SU-DHL-6 (cell line): ENCODE results near the gene WDFY1.

ENCODE experiments used
- H2AFZ ChIP-seq: fragments of 200-600 bp; sonication (generic); 2 replicates; pipeline ENCODE4 v1.6.1; 2014; ENCODE audit warnings: low read depth, mild to moderate bottlenecking, moderate library complexity, mixed read lengths, antibody characterized with exemption, low read length; ENCODE audit not compliant: severe bottlenecking
- H3F3A ChIP-seq: fragments of 200-600 bp; shearing (Covaris generic); 2 replicates; pipeline ENCODE4 v1.6.0; 2016; ENCODE audit warnings: antibody characterized with exemption, mild to moderate bottlenecking; ENCODE audit not compliant: insufficient read depth
- H3K27ac ChIP-seq: fragments of 200-600 bp; sonication (generic); 2 replicates; pipeline ENCODE4 v1.5.1; 2016; ENCODE audit warnings: low read depth, mild to moderate bottlenecking, low read length, moderate library complexity, mixed read lengths
- H3K27me3 ChIP-seq: fragments of 200-600 bp; sonication (generic), shearing (Covaris generic); 2 replicates; pipeline ENCODE4 v1.6.0; 2014; ENCODE audit warnings: mild to moderate bottlenecking, low read length
- H3K36me3 ChIP-seq: fragments of 200-600 bp; sonication (generic); 2 replicates; pipeline ENCODE4 v1.6.1; 2014; ENCODE audit warnings: mild to moderate bottlenecking, low read length, mixed read lengths
- H3K4me2 ChIP-seq: fragments of 300-600, 200-600 bp; shearing (Covaris generic), sonication (generic); 2 replicates; pipeline ENCODE4 v1.6.0; 2014; ENCODE audit warnings: low read length, low read depth, mild to moderate bottlenecking; ENCODE audit not compliant: poor library complexity, severe bottlenecking
- H3K4me3 ChIP-seq: fragments of 200-600 bp; sonication (generic); 2 replicates; pipeline ENCODE4 v1.5.1; 2014; ENCODE audit warnings: antibody characterized with exemption, low read length, mild to moderate bottlenecking, mixed read lengths; ENCODE audit not compliant: insufficient read depth, poor library complexity, severe bottlenecking
- H3K79me2 ChIP-seq: fragments of 200-600 bp; sonication (generic); 2 replicates; pipeline ENCODE4 v1.6.1; 2014; ENCODE audit warnings: mild to moderate bottlenecking, low read length, moderate library complexity; ENCODE audit not compliant: insufficient read depth
- H3K9ac ChIP-seq: fragments of 200-600 bp; sonication (generic); 2 replicates; pipeline ENCODE4 v1.7.0; 2014; ENCODE audit warnings: mild to moderate bottlenecking, low read length
- H3K9me2 ChIP-seq: fragments of 200-600 bp; sonication (generic); replicated peaks from 2 replicates; pipeline ENCODE4 v1.6.1; 2014; ENCODE audit warnings: low read length; ENCODE audit not compliant: insufficient read depth
- H3K9me3 ChIP-seq: fragments of 200-600 bp; sonication (generic); 2 replicates; pipeline ENCODE4 v1.6.1; 2014; ENCODE audit warnings: low read length, mixed read lengths; ENCODE audit not compliant: insufficient read depth
- H4K20me1 ChIP-seq: fragments of 200-600 bp; sonication (generic); 2 replicates; pipeline ENCODE4 v1.6.1; 2014; ENCODE audit warnings: low read depth, mild to moderate bottlenecking, antibody characterized with exemption, low read length, moderate library complexity, mixed read lengths
- CTCF ChIP-seq: fragments of 200-600 bp; sonication (generic); IDR thresholded peaks from one replicate; pipeline ENCODE4 v1.5.1; 2017; ENCODE audit warnings: antibody characterized with exemption, mild to moderate bottlenecking, low read length, moderate library complexity; ENCODE audit not compliant: insufficient read depth, poor library complexity, severe bottlenecking
- EZH2phosphoT487 ChIP-seq: fragments of 200-600 bp; sonication (generic), shearing (Covaris generic); conservative IDR thresholded peaks from 2 replicates; pipeline ENCODE4 v1.6.1; 2018; ENCODE audit warnings: mild to moderate bottlenecking, antibody characterized with exemption, low read length, moderate library complexity, mixed read lengths

Gene WDFY1

GRCh38 chr2:223828314-223828713 lies 116.8 kb downstream of the WDFY1 start:
- Histone ChIP-seq H3K4me3 (no peak overlapping the region), H3K36me3 (no peaks in the 10 kb centered on the region), H3F3A (no peaks in the 10 kb centered on the region), H2AFZ (no peak overlapping the region), H3K79me2 (no peaks in the 10 kb centered on the region), H3K27me3 (no peaks in the 10 kb centered on the region), H3K9me2 (no peaks in the 10 kb centered on the region), H4K20me1 (no peaks in the 10 kb centered on the region), H3K9ac (no peak overlapping the region), H3K4me2 (no peak overlapping the region), H3K27ac (no peak overlapping the region), H3K9me3 (no peaks in the 10 kb centered on the region)
- TF ChIP-seq CTCF: no peak
- TF ChIP-seq EZH2phosphoT487: no peak

- Histone ChIP-seq H3F3A (no peaks in the 10 kb centered on the region), H3K9me2 (no peaks in the 10 kb centered on the region), H2AFZ (no peak overlapping the region), H3K79me2 (no peaks in the 10 kb centered on the region), H3K9ac (no peak overlapping the region), H3K4me2 (no peak overlapping the region), H3K36me3 (no peaks in the 10 kb centered on the region), H3K27me3 (no peaks in the 10 kb centered on the region), H3K9me3 (no peaks in the 10 kb centered on the region), H3K4me3 (no peak overlapping the region), H3K27ac (no peak overlapping the region), H4K20me1 (no peaks in the 10 kb centered on the region)
- TF ChIP-seq CTCF (no peak), EZH2phosphoT487 (no peak)
Observed at GRCh38 chr2:223826995-223827394, 118.1 kb downstream of the WDFY1 start.
